BLaER1 treated with 17β-estradiol and CSF1 and Interleukin-3, amounts not matched to agents 10 nM and 100 nM (cell line): ENCODE measurements around the gene CDKAL1.
"Not testable (repeated sequence)": the region's sequence is repeated elsewhere in the genome, so short reads cannot be mapped to it uniquely, and the experiment has no call there.

Experiments used
- H3K27ac ChIP-seq, 11 experiments: shearing (Covaris generic); formaldehyde crosslinking; 2 replicates each; pipeline ENCODE4 v1.8.1; 2022
- H3K27me3 ChIP-seq, 11 experiments: shearing (Covaris generic); formaldehyde crosslinking; 2 replicates each; pipeline ENCODE4 v1.8.1; 2022
- H3K36me3 ChIP-seq, 11 experiments: shearing (Covaris generic); formaldehyde crosslinking; 2 replicates each; pipeline ENCODE4 v1.8.1; 2022
- H3K4me1 ChIP-seq, 10 experiments: shearing (Covaris generic); formaldehyde crosslinking; 2 replicates each; pipeline ENCODE4 v1.8.1; 2022
- H3K4me2 ChIP-seq, 11 experiments: shearing (Covaris generic); formaldehyde crosslinking; 2 replicates each; pipeline ENCODE4 v1.8.1; 2022
- H3K4me3 ChIP-seq, 10 experiments: shearing (Covaris generic); formaldehyde crosslinking; 2 replicates each; pipeline ENCODE4 v1.8.1; 2022
- H3K9ac ChIP-seq, 11 experiments: shearing (Covaris generic); formaldehyde crosslinking; 2 replicates each; pipeline ENCODE4 v1.8.1; 2022
- H3K9me3 ChIP-seq, 11 experiments: shearing (Covaris generic); formaldehyde crosslinking; replicated peaks in 1 of 11; 2 replicates each; pipeline ENCODE4 v1.8.1; 2022
- H4K20me1 ChIP-seq, 11 experiments: shearing (Covaris generic); formaldehyde crosslinking; 2 replicates each; pipeline ENCODE4 v1.8.1; 2022
- Cebpa-rat ChIP-seq, 11 experiments: shearing (Covaris generic); IDR thresholded peaks; 2 replicates each; pipeline ENCODE4 v1.8.1; 2022

CDKAL1 gene

GRCh38 chr6:20744911-20745557 is 210.8 kb downstream of the CDKAL1 start:
- Histone ChIP-seq H3K9ac (no peak overlapping the region), H3K4me3 (no peak overlapping the region), H3K27ac (no peak overlapping the region), H3K4me1 (no peaks in the 10 kb centered on the region), H3K4me2 (no peak overlapping the region), H3K9me3 (peaks cover 8 to 21% (median 14%) of the 10 kb centered on the region in 11 experiments; a peak in 20 of 22 replicates), H3K36me3 (peaks cover 3 to 30% (median 19%) of the 10 kb centered on the region in 11 experiments; a peak in 20 of 22 replicates), H3K27me3 (no peaks in the 10 kb centered on the region), H4K20me1 (no peaks in the 10 kb centered on the region)
- no peak for TF ChIP-seq Cebpa-rat (IDR thresholded peaks at IDR 0.05)

- H3K36me3 ChIP-seq: peaks cover 0 to 20% (median 13%) of the 10 kb centered on the region in 11 experiments; a peak in 17 of 22 replicates
- no peak overlapping the region for H3K9ac ChIP-seq
- TF ChIP-seq Cebpa-rat (IDR thresholded peaks at IDR 0.05): no peak
- peaks cover 8 to 17% (median 14%) of the 10 kb centered on the region in 11 experiments; a peak in 20 of 22 replicates for H3K9me3 ChIP-seq
- no peak overlapping the region for H3K4me2 ChIP-seq
- no peaks in the 10 kb centered on the region for H3K4me1 ChIP-seq
- no peak overlapping the region for H3K4me3 ChIP-seq
- H3K27ac ChIP-seq: no peak overlapping the region
- H4K20me1 ChIP-seq: no peaks in the 10 kb centered on the region
- H3K27me3 ChIP-seq: no peaks in the 10 kb centered on the region
Measured at GRCh38 chr6:20746024-20746423, 211.8 kb downstream of the CDKAL1 start.

GRCh38 chr6:20746805-20747558 is 212.7 kb downstream of the CDKAL1 start:
- Histone ChIP-seq H3K9me3 (peaks cover 0 to 10% (median 6%) of the 10 kb centered on the region in 11 experiments; a peak in 12 of 22 replicates), H3K36me3 (peaks cover 0 to 10% (median 5%) of the 10 kb centered on the region in 11 experiments; a peak in 13 of 22 replicates), H3K4me3 (no peak overlapping the region), H3K9ac (no peak overlapping the region), H3K4me1 (no peaks in the 10 kb centered on the region), H3K4me2 (no peak overlapping the region), H4K20me1 (no peaks in the 10 kb centered on the region), H3K27ac (no peak overlapping the region), H3K27me3 (no peaks in the 10 kb centered on the region)
- TF ChIP-seq Cebpa-rat (IDR thresholded peaks at IDR 0.05): no peak

- Histone ChIP-seq H3K9me3 (peaks cover 0 to 10% (median 6%) of the 10 kb centered on the region in 11 experiments; a peak in 12 of 22 replicates), H3K9ac (no peak overlapping the region), H3K27ac (no peak overlapping the region), H3K4me3 (no peak overlapping the region), H3K36me3 (peaks cover 0 to 9% (median 5%) of the 10 kb centered on the region in 11 experiments; a peak in 6 of 22 replicates), H4K20me1 (no peaks in the 10 kb centered on the region), H3K4me2 (no peak overlapping the region), H3K4me1 (no peaks in the 10 kb centered on the region), H3K27me3 (no peaks in the 10 kb centered on the region)
- no peak for TF ChIP-seq Cebpa-rat (IDR thresholded peaks at IDR 0.05)
Measured at GRCh38 chr6:20747991-20748390, 213.7 kb downstream of the CDKAL1 start.

GRCh38 chr6:20751293-20751935 is 217.2 kb downstream of the CDKAL1 start:
- H3K27me3 ChIP-seq: no peaks in the 10 kb centered on the region
- H3K9ac ChIP-seq: no peak overlapping the region
- no peaks in the 10 kb centered on the region for H3K4me1 ChIP-seq
- no peak overlapping the region for H3K4me2 ChIP-seq
- peaks cover 0 to 32% (median 8%) of the 10 kb centered on the region in 11 experiments; a peak in 13 of 22 replicates for H3K36me3 ChIP-seq
- TF ChIP-seq Cebpa-rat (IDR thresholded peaks at IDR 0.05): no peak
- no peak overlapping the region for H3K4me3 ChIP-seq
- H3K9me3 ChIP-seq: peaks cover 7 to 40% (median 29%) of the 10 kb centered on the region in 11 experiments
- H4K20me1 ChIP-seq: no peaks in the 10 kb centered on the region
- H3K27ac ChIP-seq: no peak overlapping the region

- Histone ChIP-seq H3K4me2 (no peak overlapping the region), H3K4me1 (no peaks in the 10 kb centered on the region), H3K9ac (no peak overlapping the region), H3K27me3 (no peaks in the 10 kb centered on the region), H4K20me1 (no peaks in the 10 kb centered on the region), H3K27ac (no peak overlapping the region), H3K4me3 (no peak overlapping the region), H3K36me3 (peaks cover 0 to 44% (median 14%) of the 10 kb centered on the region in 11 experiments; a peak in 18 of 22 replicates), H3K9me3 (peaks cover 7 to 35% (median 23%) of the 10 kb centered on the region in 11 experiments)
- TF ChIP-seq Cebpa-rat (IDR thresholded peaks at IDR 0.05): no peak
Measured at GRCh38 chr6:20755631-20756030, 221.4 kb downstream of the CDKAL1 start.

- H3K4me3 ChIP-seq, H4K20me1 ChIP-seq, H3K4me2 ChIP-seq, H3K27me3 ChIP-seq, H3K27ac ChIP-seq, H3K9ac ChIP-seq, H3K4me1 ChIP-seq: not testable (repeated sequence)
- peaks cover 0 to 47% (median 14%) of the 10 kb centered on the region in 11 experiments; a peak in 18 of 22 replicates for H3K36me3 ChIP-seq
- H3K9me3 ChIP-seq: peaks cover 7 to 35% (median 23%) of the 10 kb centered on the region in 11 experiments
Measured at GRCh38 chr6:20756584-20757147, 222.4 kb downstream of the CDKAL1 start.

GRCh38 chr6:20757761-20758160 is 223.5 kb downstream of the CDKAL1 start:
- Histone ChIP-seq H3K4me2 (no peak overlapping the region), H3K4me1 (no peaks in the 10 kb centered on the region), H3K27me3 (no peaks in the 10 kb centered on the region), H3K36me3 (peaks cover under 1 to 50% (median 14%) of the 10 kb centered on the region in 11 experiments; a peak in 19 of 22 replicates), H4K20me1 (no peaks in the 10 kb centered on the region), H3K27ac (no peak overlapping the region), H3K9ac (no peak overlapping the region), H3K4me3 (no peak overlapping the region), H3K9me3 (peaks cover 7 to 35% (median 23%) of the 10 kb centered on the region in 11 experiments)
- TF ChIP-seq Cebpa-rat (IDR thresholded peaks at IDR 0.05): no peak

- Histone ChIP-seq H3K36me3 (peaks cover 0 to 35% (median 16%) of the 10 kb centered on the region in 11 experiments; a peak in 15 of 22 replicates), H3K9ac (no peak overlapping the region), H3K4me3 (no peak overlapping the region), H3K27me3 (no peaks in the 10 kb centered on the region), H3K27ac (no peak overlapping the region), H3K4me2 (no peak overlapping the region), H3K9me3 (no peaks in the 10 kb centered on the region), H3K4me1 (no peaks in the 10 kb centered on the region), H4K20me1 (no peaks in the 10 kb centered on the region)
- no peak for TF ChIP-seq Cebpa-rat (IDR thresholded peaks at IDR 0.05)
Measured at GRCh38 chr6:20763296-20763695, 229.0 kb downstream of the CDKAL1 start.
